ENCODE results near the gene ERI3.

DNA sequence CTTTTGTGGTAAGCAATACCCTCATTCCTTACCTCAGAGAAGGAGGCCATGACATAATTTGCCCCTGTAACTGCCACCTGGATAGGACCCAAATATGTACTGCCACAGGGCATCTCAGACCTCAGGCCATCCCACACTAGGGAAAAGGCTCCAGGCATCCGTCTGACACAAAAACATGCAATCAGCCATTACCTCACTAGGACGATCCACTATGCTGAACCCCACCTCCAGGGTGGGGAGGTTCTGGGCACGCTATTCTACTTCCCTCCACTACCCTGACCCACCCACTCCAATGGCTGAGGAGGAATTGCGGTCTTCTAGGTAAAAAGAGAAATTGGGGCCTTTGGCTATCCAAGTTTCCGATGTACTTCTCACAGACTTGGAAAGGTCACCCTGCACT is 53.6 kb downstream of the ERI3 start:
- TF ChIP-seq POLR2A (IDR thresholded peaks at IDR 0.05; ENCODE audit: low read depth, low read length) (no peak), POLR2AphosphoS5 (IDR thresholded peaks at IDR 0.05; ENCODE audit: low read depth, low read length) (no peak), TAF1 (IDR thresholded peaks at IDR 0.05; ENCODE audit: low read depth, low read length) (no peak), SPI1 (IDR thresholded peaks at IDR 0.05; ENCODE audit: low read depth, low read length) (no peak)
